H1 (cell line): Measurements from ENCODE around the gene SMYD3.

Source experiments
- EP300 ChIP-seq, 2 experiments: IDR thresholded peaks; 1 replicate in 1 of 2; 2 replicates in 1 of 2; pipeline ENCODE4 v1.6.1; 2011 to 2012; ENCODE audit warnings: low read depth in 2 of 2, low read length in 2 of 2, mild to moderate bottlenecking in 2 of 2, borderline replicate concordance in 1 of 2, inconsistent platforms in 1 of 2, moderate library complexity in 1 of 2
- EZH2 ChIP-seq: fragments of 200-600 bp; sonication (generic); IDR thresholded peaks from 2 replicates; pipeline ENCODE4 v1.7.1; 2012; ENCODE audit warnings: low read depth, mild to moderate bottlenecking, moderate library complexity, low read length, inconsistent platforms; ENCODE audit not compliant: severe bottlenecking
- POLR2A ChIP-seq, 2 experiments: IDR thresholded peaks; 1 replicate in 1 of 2; 2 replicates in 1 of 2; pipeline ENCODE4 v1.6.1; 2011; ENCODE audit warnings: low read depth in 2 of 2, low read length in 2 of 2, mild to moderate bottlenecking in 2 of 2; ENCODE audit errors: control extremely low read depth in 1 of 2
- POLR2AphosphoS5 ChIP-seq: IDR thresholded peaks from 2 replicates; pipeline ENCODE4 v1.6.1; 2011; ENCODE audit warnings: low read depth, low read length
- SUZ12 ChIP-seq: fragments of 200-600 bp; sonication (generic); IDR thresholded peaks from 2 replicates; pipeline ENCODE4 v1.6.1; 2012; ENCODE audit warnings: mild to moderate bottlenecking, inconsistent platforms, low read length, moderate library complexity, mixed read lengths

- no peak for TF ChIP-seq EP300 (IDR thresholded peaks at IDR 0.05; ENCODE audit: borderline replicate concordance in 1 of 2, low read depth in 2 of 2, low read length in 2 of 2)
- TF ChIP-seq POLR2A (IDR thresholded peaks at IDR 0.05; ENCODE audit: control extremely low read depth in 1 of 2, low read depth in 2 of 2, low read length in 2 of 2) = no peak
- TF ChIP-seq POLR2AphosphoS5 = no peak
- TF ChIP-seq EZH2 = no peak
- TF ChIP-seq SUZ12 = no peak
Observed at GRCh38 chr1:245987219-245987545, 519.9 kb downstream of the SMYD3 start.
